Measurements from ENCODE around the gene POU5F2. TPM values are rescaled to one million over a fixed set of nuclear protein-coding genes. Genes with fewer than 3 reads are reported as not detected.

The POU5F2 gene, protein sequence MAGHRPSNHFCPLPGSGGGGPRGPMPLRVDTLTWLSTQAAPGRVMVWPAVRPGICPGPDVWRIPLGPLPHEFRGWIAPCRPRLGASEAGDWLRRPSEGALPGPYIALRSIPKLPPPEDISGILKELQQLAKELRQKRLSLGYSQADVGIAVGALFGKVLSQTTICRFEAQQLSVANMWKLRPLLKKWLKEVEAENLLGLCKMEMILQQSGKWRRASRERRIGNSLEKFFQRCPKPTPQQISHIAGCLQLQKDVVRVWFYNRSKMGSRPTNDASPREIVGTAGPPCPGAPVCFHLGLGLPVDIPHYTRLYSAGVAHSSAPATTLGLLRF
- 0.32 and 0.61 TPM in 2 replicates for total RNA-seq

DNA sequence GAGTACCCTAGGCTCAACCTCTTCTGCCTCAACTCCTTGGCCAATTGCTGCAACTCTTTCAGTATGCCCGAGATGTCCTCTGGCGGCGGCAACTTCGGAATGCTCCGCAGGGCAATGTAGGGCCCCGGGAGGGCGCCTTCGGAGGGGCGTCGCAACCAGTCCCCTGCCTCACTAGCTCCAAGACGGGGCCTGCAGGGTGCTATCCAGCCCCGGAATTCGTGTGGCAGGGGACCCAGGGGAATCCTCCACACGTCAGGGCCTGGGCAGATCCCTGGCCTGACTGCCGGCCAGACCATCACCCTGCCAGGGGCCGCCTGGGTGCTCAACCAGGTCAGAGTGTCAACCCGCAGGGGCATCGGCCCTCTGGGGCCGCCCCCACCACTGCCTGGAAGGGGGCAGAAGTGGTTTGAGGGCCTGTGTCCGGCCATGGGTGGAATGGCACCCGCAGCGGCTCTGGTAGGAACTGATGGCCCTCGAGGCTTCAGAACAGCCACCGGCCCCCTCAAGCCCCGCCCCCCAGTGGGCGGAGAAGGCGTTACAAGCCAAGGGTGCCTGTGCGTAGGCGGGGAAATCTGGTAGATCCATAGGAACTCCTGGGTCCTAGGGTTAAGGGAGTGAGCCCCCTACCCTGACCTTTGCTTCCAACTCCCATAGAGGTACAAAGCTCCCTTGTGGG, at the start of gene POU5F2:
TSS of gene POU5F2 (minus strand) at position 465 of the 676 bp plus-strand sequence. CDS start at position 428, 37 bp downstream.

Other genes starting within 250 kb of the POU5F2 start
- 12.2 and 19.5 TPM in 2 replicates for gene NR2F1-AS1, start 160.4 kb downstream of the POU5F2 start, total RNA-seq
- gene NR2F1, start 158.4 kb downstream of the POU5F2 start, total RNA-seq: 24.6 and 39.6 TPM in 2 replicates

Measured in epithelial cell of umbilical artery (primary cell).